K562 (cell line): ENCODE results near the gene SCAANT1. TPM values are rescaled to one million over a fixed set of nuclear protein-coding genes. Genes with fewer than 3 reads are reported as not detected.

ENCODE experiments used
- ATAC-seq: fragments of 200-7000 bp; cut with Tn5 transposase; 3 replicates; pipeline ENCODE4 v1.9.1; 2020; ENCODE audit warnings: moderate library complexity
- BruUV-seq: library from RNA; stranded (reverse); fragments of 400-500 nt; replicated peaks from 2 replicates; lab custom pipeline; 2021; lab: Mats Ljungman, UMichigan
- CTCF ChIA-PET: fragments of 300-600 bp; formaldehyde crosslinking; extraction: SDS; loops from one replicate; lab custom pipeline; 2021; ENCODE audit warnings: low intra/inter-chr PET ratio; lab: Yijun Ruan, JAX
- POLR2A ChIA-PET: fragments of 300-600, 350-650 bp; sonication (Branson Sonifier 250); formaldehyde crosslinking; extraction: SDS; loops from one replicate; lab custom pipeline; 2021; ENCODE audit warnings: antibody characterized with exemption, inconsistent platforms; lab: Yijun Ruan, JAX
- DNase-seq, 4 experiments: peaks; one replicate each; pipeline versions ENCODE4 v3.0.0 to v3.0.0-alpha.2; 2011 to 2018; ENCODE audit warnings: low spot score in 3 of 4, mixed read lengths in 3 of 4; ENCODE audit errors: extremely low read depth in 1 of 4
- FAIRE-seq: peaks from 2 replicates; lab custom pipeline; 2011; peaks lifted over from hg19 to GRCh38; lab: Jason Lieb, UNC
- H2AFZ ChIP-seq: 2 replicates; pipeline ENCODE4 v1.6.0; 2011; ENCODE audit warnings: low read depth, low read length, control low read depth, inconsistent platforms
- H3K27ac ChIP-seq: fragments of 200-600 bp; 3 replicates; pipeline ENCODE4 v1.8.0; 2011; ENCODE audit warnings: low read depth, mild to moderate bottlenecking, control low read depth, inconsistent platforms, low read length, moderate library complexity, mixed read lengths; ENCODE audit errors: extremely low read depth
- H3K27me3 ChIP-seq, 2 experiments: fragments of 300-600 bp in 1 of 2; 2 replicates in 1 of 2; 3 replicates in 1 of 2; pipeline versions ENCODE4 v1.6.0 to v1.8.0; 2011; ENCODE audit warnings: inconsistent platforms in 2 of 2, low read length in 2 of 2, mild to moderate bottlenecking in 1 of 2, mixed read lengths in 1 of 2, moderate library complexity in 1 of 2; ENCODE audit not compliant: control insufficient read depth in 2 of 2, insufficient read depth in 2 of 2
- H3K36me3 ChIP-seq: fragments of 300-600 bp; 3 replicates; pipeline ENCODE4 v1.8.0; 2011; ENCODE audit warnings: mild to moderate bottlenecking, low read length, inconsistent platforms; ENCODE audit not compliant: control insufficient read depth, insufficient read depth
- H3K4me1 ChIP-seq, 2 experiments: fragments of 200-600 bp in 1 of 2; replicated peaks in 1 of 2; 2 replicates in 1 of 2; 3 replicates in 1 of 2; pipeline versions ENCODE4 v1.5.1 to v1.8.0; 2011; ENCODE audit warnings: inconsistent platforms in 2 of 2, low read length in 2 of 2, mild to moderate bottlenecking in 1 of 2, mixed read lengths in 1 of 2, moderate library complexity in 1 of 2; ENCODE audit not compliant: control insufficient read depth in 2 of 2, insufficient read depth in 2 of 2
- H3K4me2 ChIP-seq: 2 replicates; pipeline ENCODE4 v1.6.1; 2011; ENCODE audit warnings: low read length, control low read depth, inconsistent platforms, mixed read lengths; ENCODE audit not compliant: insufficient read depth
- H3K4me3 ChIP-seq: fragments of 200-600 bp; sonication (generic), shearing (Covaris generic); 2 replicates; pipeline ENCODE4 v1.5.1; 2016; ENCODE audit warnings: control low read depth, inconsistent platforms
- H3K79me2 ChIP-seq: fragments of 200-600 bp; 3 replicates; pipeline ENCODE4 v1.8.0; 2011; ENCODE audit warnings: low read length, inconsistent platforms; ENCODE audit not compliant: control insufficient read depth, insufficient read depth
- H3K9ac ChIP-seq, 2 experiments: 2 replicates each; pipeline versions ENCODE4 v1.6.0 to v1.6.1; 2011; ENCODE audit warnings: low read depth in 2 of 2, low read length in 2 of 2, control low read depth in 1 of 2, inconsistent platforms in 1 of 2, mild to moderate bottlenecking in 1 of 2, mixed read lengths in 1 of 2; ENCODE audit not compliant: insufficient read depth in 1 of 2
- H3K9me1 ChIP-seq: one replicate; pipeline ENCODE4 v1.6.0; 2011; ENCODE audit warnings: inconsistent platforms, mild to moderate bottlenecking, low read length, moderate library complexity; ENCODE audit not compliant: control insufficient read depth, insufficient read depth
- H3K9me3 ChIP-seq: replicated peaks from 2 replicates; pipeline ENCODE4 v1.5.1; 2011; ENCODE audit warnings: low read depth, low read length, inconsistent platforms; ENCODE audit not compliant: control insufficient read depth, insufficient read depth
- H4K20me1 ChIP-seq: replicated peaks from 2 replicates; pipeline ENCODE4 v1.6.1; 2011; ENCODE audit warnings: low read length, inconsistent platforms, mixed read lengths; ENCODE audit not compliant: control insufficient read depth, insufficient read depth
- ASH1L ChIP-seq: fragments of 450-650 bp; IDR thresholded peaks from 2 replicates; pipeline ENCODE4 v1.6.1; 2018; ENCODE audit warnings: borderline replicate concordance, mild to moderate bottlenecking, low read depth; ENCODE audit not compliant: partially characterized antibody
- PURB ChIP-seq: sonication (generic); formaldehyde crosslinking; IDR thresholded peaks from 2 replicates; pipeline ENCODE4 v1.9.0; 2021; ENCODE audit warnings: low read depth, mild to moderate bottlenecking, missing genetic modification reagents
- SPI1 ChIP-seq: IDR thresholded peaks from 2 replicates; pipeline ENCODE4 v1.6.1; 2011; ENCODE audit warnings: low read depth, low read length, control low read depth, borderline replicate concordance
- ZBTB11 ChIP-seq, 3 experiments: fragments of 200-800 bp in 1 of 3; fragments of 250-450 bp in 1 of 3; fragments of 450-650 bp in 1 of 3; sonication (Bioruptor Pico) in 1 of 3; sonication (Bioruptor generic) in 1 of 3; formaldehyde crosslinking in 1 of 3; IDR thresholded peaks; 2 replicates each; pipeline versions ENCODE4 v1.6.1 to v1.8.0; 2016 to 2022; ENCODE audit warnings: mild to moderate bottlenecking in 2 of 3, missing genetic modification characterization in 2 of 3, missing compliant biosample characterization in 1 of 3, moderate library complexity in 1 of 3
- ZKSCAN1 ChIP-seq: fragments of 150-350 bp; IDR thresholded peaks from 2 replicates; pipeline ENCODE4 v1.6.1; 2016; ENCODE audit warnings: low read depth, low read length
- ZNF121 ChIP-seq: sonication (generic); formaldehyde crosslinking; conservative IDR thresholded peaks from 2 replicates; pipeline ENCODE4 v1.8.0; 2022; ENCODE audit warnings: missing genetic modification reagents
- WGBS: fragments of 100-300 bp; shearing (Covaris generic); methylation state at CpG from one replicate; pipeline ENCODE4 v1.1.6; 2016; ENCODE audit warnings: low coverage, mixed read lengths; ENCODE audit not compliant: insufficient coverage; ENCODE audit errors: missing lambda C conversion rate; 5-methylcytosine and 5-hydroxymethylcytosine counted together
- in situ Hi-C: fragments of 300-500 bp; cut with MboI; formaldehyde crosslinking; loops from 4 replicates; pipeline ENCODE4 v1.15.0; 2018; ENCODE audit warnings: inconsistent platforms, mixed read lengths
- intact Hi-C: fragments of 100-400 bp; cut with micrococcal nuclease; formaldehyde crosslinking; loops from 2 replicates; pipeline ENCODE4 v1.14.2; 2022
- polyA plus RNA-seq, 8 experiments: library from polyadenylated mRNA; depleted of rRNA in 4 of 8; stranded (reverse) in 5 of 8; unstranded in 3 of 8; fragments of >200 nt; fragmentation: Nextera tagmentation in 2 of 8; fragmentation: Illumina TruSeq in 1 of 8; extraction: Ambion mirVana in 2 of 8; extraction: Trizol in 1 of 8; gene quantifications; 2 replicates each; pipeline versions ENCODE4 v1.2.1 to v1.2.3, GENCODE V29; 2011 to 2014; ENCODE audit warnings: inconsistent platforms in 1 of 8, missing spikeins in 1 of 8
- total RNA-seq, 7 experiments: library from RNA; depleted of rRNA in 6 of 7; stranded (reverse); fragments of >200 nt in 6 of 7; fragmentation: Illumina TruSeq in 2 of 7; extraction: Trizol in 2 of 7; gene quantifications; 2 replicates each; pipeline versions ENCODE4 v1.2.1 to v1.2.3, GENCODE V29; 2011 to 2021; ENCODE audit warnings: low replicate concordance in 1 of 7

Gene SCAANT1
- total and polyA plus RNA-seq, 9 of the 15 experiments (the other 6 are each of a cell fraction or from before 2014, with no cell fraction given) = not detected

- Histone ChIP-seq H3K9me1 (no peaks in the 10 kb centered on the region), H3K27me3 (no peaks in the 10 kb centered on the region), H3K9ac (no peak overlapping the region), H3K4me3 (no peak overlapping the region), H3K36me3 (peaks cover 69% of the 10 kb centered on the region), H3K4me1 (no peaks in the 10 kb centered on the region), H4K20me1 (no peaks in the 10 kb centered on the region), H3K4me2 (no peak overlapping the region)
- no peak for DNase-seq
- no peak for ATAC-seq
- TF ChIP-seq ZKSCAN1 = no peak
- no peak for TF ChIP-seq ASH1L
- TF ChIP-seq ZBTB11 (CRISPR knock-in tag; IDR thresholded peaks at IDR 0.05) = peak in 1 of 3 experiments; percentile 14; a peak in 1 of 6 replicates
- TF ChIP-seq SPI1 = peak; percentile 80; the same call in 1 of the 2 replicates
- 0 out of 2 replicates have a peak, but pooled peaks have one; percentile 21 for TF ChIP-seq ZNF121
- no peak for TF ChIP-seq PURB (CRISPR knock-in tag)
- TF ChIP-seq, all 486 proteins: peak for 3
- no TSS peak for BruUV-seq
- 0 out of 3 replicates have a peak, but pooled peaks cover 4% of the 10 kb centered on the region for H3K79me2 ChIP-seq
- intact Hi-C loops (no loop called here), in situ Hi-C loops (no loop called here)
- no peak overlapping the region for H3K27ac ChIP-seq
- ChIA-PET POLR2A (interaction anchor here (0.7 kb wide), 1 partner anchor 23 kb away, joined by 4 read pairs; no protein-coding TSS in a partner anchor), CTCF (no interaction called here)
- 94% methylated on average over 4 of the region's 6 CpGs for WGBS
- no peaks in the 10 kb centered on the region for H3K9me3 ChIP-seq
- FAIRE-seq = no peak
- no peak overlapping the region for H2AFZ ChIP-seq
Observed at GRCh38 chr3:63921741-63922482, 9.7 kb upstream of the SCAANT1 start.
